D721Med (cell line): Measurements from ENCODE around the gene BCKDHB.

Experiments
- DNase-seq: peaks from one replicate; pipeline ENCODE4 v3.0.0; 2011; ENCODE audit warnings: low spot score; ENCODE audit not compliant: insufficient read length
- FAIRE-seq: peaks from 2 replicates; lab custom pipeline; 2011; peaks lifted over from hg19 to GRCh38; lab: Jason Lieb, UNC
- CTCF ChIP-seq: IDR thresholded peaks from 2 replicates; pipeline ENCODE4 v1.5.1; 2012; ENCODE audit warnings: mild to moderate bottlenecking, control low read depth; ENCODE audit not compliant: insufficient read depth; ENCODE audit errors: missing control alignments

BCKDHB gene

GRCh38 chr6:80165819-80166218 lies 59.3 kb downstream of the BCKDHB start:
- DNase-seq (no peak), FAIRE-seq (no peak)
- no peak for TF ChIP-seq CTCF

GRCh38 chr6:80170433-80170832 lies 64.0 kb downstream of the BCKDHB start:
- no peak for FAIRE-seq
- TF ChIP-seq CTCF, result no peak
- DNase-seq, result no peak

GRCh38 chr6:80173411-80173810 lies 66.9 kb downstream of the BCKDHB start:
- no peak for TF ChIP-seq CTCF
- FAIRE-seq (no peak), DNase-seq (no peak)

- DNase-seq (no peak), FAIRE-seq (no peak)
- TF ChIP-seq CTCF, result no peak
These were observed 68.6 kb downstream of the BCKDHB start for GRCh38 chr6:80174900-80175572.

GRCh38 chr6:80179695-80180094 lies 73.2 kb downstream of the BCKDHB start:
- DNase-seq (no peak), FAIRE-seq (no peak)

GRCh38 chr6:80181352-80182081 lies 75.0 kb downstream of the BCKDHB start:
- TF ChIP-seq CTCF, result no peak
- no peak for DNase-seq
- no peak for FAIRE-seq

More at GRCh38 chr6:80179695-80180094, 73.2 kb downstream of the BCKDHB start:
- no peak for TF ChIP-seq CTCF

- TF ChIP-seq CTCF, result no peak
- FAIRE-seq, result peak; percentile 6
- DNase-seq, result no peak
These were observed 75.8 kb downstream of the BCKDHB start for GRCh38 chr6:80182308-80182707.
